Activated CD4-positive, alpha-beta T cell treated with anti-CD3 and anti-CD28 coated beads, Interleukin-2, Interleukin-4, amounts not matched to agents 100 ng/mL and 50 ng/mL, durations not matched to agents 16 hours and 8 hours (primary cell): ENCODE data around the gene PHLDA2.
"Not testable (repeated sequence)": the region's sequence is repeated elsewhere in the genome, so short reads cannot be mapped to it uniquely, and the experiment has no call there.

Experiments
- DNase-seq: peaks from one replicate; pipeline ENCODE4 v3.0.0-alpha.2; 2020; ENCODE audit warnings: low spot score

PHLDA2 gene

GRCh38 chr11:2945031-2945756, 16.0 kb upstream of the PHLDA2 start:
- peak; percentile 54 for DNase-seq

GRCh38 chr11:2944530-2944929, 15.3 kb upstream of the PHLDA2 start:
- DNase-seq: no peak

- DNase-seq: no peak
Observed at GRCh38 chr11:2943711-2944118, 14.5 kb upstream of the PHLDA2 start.

- DNase-seq: no peak
Observed at GRCh38 chr11:2942872-2943710, 13.9 kb upstream of the PHLDA2 start.

GRCh38 chr11:2942447-2942846, 13.2 kb upstream of the PHLDA2 start:
- no peak for DNase-seq

- no peak for DNase-seq
Observed at GRCh38 chr11:2940921-2941821, 12.0 kb upstream of the PHLDA2 start.

GRCh38 chr11:2940147-2940920, 11.1 kb upstream of the PHLDA2 start:
- DNase-seq: peak; percentile 47

GRCh38 chr11:2938458-2939418, 9.5 kb upstream of the PHLDA2 start:
- not testable (repeated sequence) for DNase-seq

GRCh38 chr11:2937641-2938457, 8.6 kb upstream of the PHLDA2 start:
- not testable (repeated sequence) for DNase-seq

GRCh38 chr11:2934611-2935239, 5.5 kb upstream of the PHLDA2 start:
- DNase-seq: no peak

GRCh38 chr11:2934021-2934550, 4.9 kb upstream of the PHLDA2 start:
- no peak for DNase-seq

- DNase-seq: peak; percentile 83
Observed at GRCh38 chr11:2933375-2934020, 4.3 kb upstream of the PHLDA2 start.

- no peak for DNase-seq
Observed at GRCh38 chr11:2932850-2933251, 3.6 kb upstream of the PHLDA2 start.

- no peak for DNase-seq
Observed at GRCh38 chr11:2931771-2932738, 2.8 kb upstream of the PHLDA2 start.

GRCh38 chr11:2931420-2931746, 2.2 kb upstream of the PHLDA2 start:
- DNase-seq: no peak

- DNase-seq: peak; percentile 62
Observed at GRCh38 chr11:2930704-2931419, 1.6 kb upstream of the PHLDA2 start.
